ENCODE measurements around the gene RC3H2.
A peak's percentile ranks its signal among the peaks of the same experiment; 100 is the strongest.

The RC3H2 gene

GRCh38 chr9:122904823-122905710 is at the start of gene RC3H2:
Gene RC3H2, minus strand, starts transcription at chr9:122905359. Its CDS starts 7,850 bp downstream, at chr9:122897509.
- no peaks in the 10 kb centered on the region for H3K36me3 ChIP-seq (ENCODE audit: control insufficient read depth, insufficient read depth, low read length)
- H3K9me3 ChIP-seq (ENCODE audit: control insufficient read depth, low read length) = no peaks in the 10 kb centered on the region
- H3K4me3 ChIP-seq (ENCODE audit: low read length) = peak within 1 kb of the TSS; percentile 88
- no peaks in the 10 kb centered on the region for H3K27me3 ChIP-seq (ENCODE audit: control insufficient read depth, insufficient read depth, low read length)
- no peaks in the 10 kb centered on the region for H3K4me1 ChIP-seq (ENCODE audit: control insufficient read depth, insufficient read depth, low read length)
- peak within 1 kb of the TSS; percentile 97 for H3K9ac ChIP-seq (ENCODE audit: low read length)

GRCh38 chr9:122954253-122954691 is 49.1 kb upstream of the RC3H2 start:
- Histone ChIP-seq H3K4me3 (ENCODE audit: low read length) (no peak overlapping the region), H3K36me3 (ENCODE audit: control insufficient read depth, insufficient read depth, low read length) (no peaks in the 10 kb centered on the region), H3K9me3 (ENCODE audit: control insufficient read depth, low read length) (no peaks in the 10 kb centered on the region), H3K27me3 (ENCODE audit: control insufficient read depth, insufficient read depth, low read length) (no peaks in the 10 kb centered on the region), H3K9ac (ENCODE audit: low read length) (no peak overlapping the region), H3K4me1 (ENCODE audit: control insufficient read depth, insufficient read depth, low read length) (peaks cover 8% of the 10 kb centered on the region)

GRCh38 chr9:122951056-122951455 is 45.9 kb upstream of the RC3H2 start:
- H3K36me3 ChIP-seq (ENCODE audit: control insufficient read depth, insufficient read depth, low read length) = no peaks in the 10 kb centered on the region
- no peaks in the 10 kb centered on the region for H3K9me3 ChIP-seq (ENCODE audit: control insufficient read depth, low read length)
- H3K4me1 ChIP-seq (ENCODE audit: control insufficient read depth, insufficient read depth, low read length) = peaks cover 19% of the 10 kb centered on the region
- H3K27me3 ChIP-seq (ENCODE audit: control insufficient read depth, insufficient read depth, low read length) = no peaks in the 10 kb centered on the region
- H3K4me3 ChIP-seq (ENCODE audit: low read length) = no peak overlapping the region
- H3K9ac ChIP-seq (ENCODE audit: low read length) = no peak overlapping the region

GRCh38 chr9:122950263-122950662 is 45.1 kb upstream of the RC3H2 start:
- Histone ChIP-seq H3K4me3 (ENCODE audit: low read length) (no peak overlapping the region), H3K9ac (ENCODE audit: low read length) (no peak overlapping the region), H3K9me3 (ENCODE audit: control insufficient read depth, low read length) (no peaks in the 10 kb centered on the region), H3K36me3 (ENCODE audit: control insufficient read depth, insufficient read depth, low read length) (no peaks in the 10 kb centered on the region), H3K27me3 (ENCODE audit: control insufficient read depth, insufficient read depth, low read length) (no peaks in the 10 kb centered on the region), H3K4me1 (ENCODE audit: control insufficient read depth, insufficient read depth, low read length) (peaks cover 26% of the 10 kb centered on the region)

- Histone ChIP-seq H3K9me3 (ENCODE audit: control insufficient read depth, low read length) (no peaks in the 10 kb centered on the region), H3K4me1 (ENCODE audit: control insufficient read depth, insufficient read depth, low read length) (peaks cover 30% of the 10 kb centered on the region)
These were observed 44.5 kb upstream of the RC3H2 start for GRCh38 chr9:122949696-122950095.

GRCh38 chr9:122948313-122948712 is 43.2 kb upstream of the RC3H2 start:
- Histone ChIP-seq H3K4me3 (ENCODE audit: low read length) (no peak overlapping the region), H3K4me1 (ENCODE audit: control insufficient read depth, insufficient read depth, low read length) (peaks cover 22% of the 10 kb centered on the region), H3K27me3 (ENCODE audit: control insufficient read depth, insufficient read depth, low read length) (no peaks in the 10 kb centered on the region), H3K9ac (ENCODE audit: low read length) (no peak overlapping the region), H3K9me3 (ENCODE audit: control insufficient read depth, low read length) (no peaks in the 10 kb centered on the region), H3K36me3 (ENCODE audit: control insufficient read depth, insufficient read depth, low read length) (no peaks in the 10 kb centered on the region)

More at GRCh38 chr9:122949696-122950095, 44.5 kb upstream of the RC3H2 start:
- Histone ChIP-seq H3K4me3 (ENCODE audit: low read length) (no peak overlapping the region), H3K9ac (ENCODE audit: low read length) (no peak overlapping the region), H3K27me3 (ENCODE audit: control insufficient read depth, insufficient read depth, low read length) (no peaks in the 10 kb centered on the region), H3K36me3 (ENCODE audit: control insufficient read depth, insufficient read depth, low read length) (no peaks in the 10 kb centered on the region)

GRCh38 chr9:122946461-122947005 is 41.4 kb upstream of the RC3H2 start:
- Histone ChIP-seq H3K4me1 (ENCODE audit: control insufficient read depth, insufficient read depth, low read length) (peaks cover 29% of the 10 kb centered on the region), H3K4me3 (ENCODE audit: low read length) (no peak overlapping the region), H3K9me3 (ENCODE audit: control insufficient read depth, low read length) (no peaks in the 10 kb centered on the region), H3K9ac (ENCODE audit: low read length) (no peak overlapping the region), H3K27me3 (ENCODE audit: control insufficient read depth, insufficient read depth, low read length) (no peaks in the 10 kb centered on the region), H3K36me3 (ENCODE audit: control insufficient read depth, insufficient read depth, low read length) (no peaks in the 10 kb centered on the region)

GRCh38 chr9:122944960-122945888 is 40.1 kb upstream of the RC3H2 start:
- no peak overlapping the region for H3K4me3 ChIP-seq (ENCODE audit: low read length)
- no peaks in the 10 kb centered on the region for H3K9me3 ChIP-seq (ENCODE audit: control insufficient read depth, low read length)
- H3K9ac ChIP-seq (ENCODE audit: low read length) = no peak overlapping the region
- no peaks in the 10 kb centered on the region for H3K27me3 ChIP-seq (ENCODE audit: control insufficient read depth, insufficient read depth, low read length)
- H3K36me3 ChIP-seq (ENCODE audit: control insufficient read depth, insufficient read depth, low read length) = no peaks in the 10 kb centered on the region
- H3K4me1 ChIP-seq (ENCODE audit: control insufficient read depth, insufficient read depth, low read length) = peaks cover 34% of the 10 kb centered on the region

- peaks cover 29% of the 10 kb centered on the region for H3K4me1 ChIP-seq (ENCODE audit: control insufficient read depth, insufficient read depth, low read length)
- no peaks in the 10 kb centered on the region for H3K27me3 ChIP-seq (ENCODE audit: control insufficient read depth, insufficient read depth, low read length)
- no peaks in the 10 kb centered on the region for H3K9me3 ChIP-seq (ENCODE audit: control insufficient read depth, low read length)
- peak overlapping the region; percentile 94 for H3K4me3 ChIP-seq (ENCODE audit: low read length)
- no peaks in the 10 kb centered on the region for H3K36me3 ChIP-seq (ENCODE audit: control insufficient read depth, insufficient read depth, low read length)
- H3K9ac ChIP-seq (ENCODE audit: low read length) = peak overlapping the region; percentile 93
These were observed 36.5 kb upstream of the RC3H2 start for GRCh38 chr9:122941582-122942234.

GRCh38 chr9:122940749-122941581 is 35.8 kb upstream of the RC3H2 start, which contains the start of gene RABGAP1:
Gene RABGAP1, plus strand, starts transcription at chr9:122941020. Its CDS starts 16,040 bp downstream, at chr9:122957060.
- no peaks in the 10 kb centered on the region for H3K9me3 ChIP-seq (ENCODE audit: control insufficient read depth, low read length)
- H3K36me3 ChIP-seq (ENCODE audit: control insufficient read depth, insufficient read depth, low read length) = no peaks in the 10 kb centered on the region
- H3K9ac ChIP-seq (ENCODE audit: low read length) = peak within 1 kb of the TSS; percentile 93
- H3K27me3 ChIP-seq (ENCODE audit: control insufficient read depth, insufficient read depth, low read length) = no peaks in the 10 kb centered on the region
- H3K4me3 ChIP-seq (ENCODE audit: low read length) = peak within 1 kb of the TSS; percentile 94
- H3K4me1 ChIP-seq (ENCODE audit: control insufficient read depth, insufficient read depth, low read length) = peaks cover 27% of the 10 kb centered on the region

GRCh38 chr9:122940454-122940748 is 35.2 kb upstream of the RC3H2 start:
- peak overlapping the region; percentile 52 for H3K9ac ChIP-seq (ENCODE audit: low read length)
- no peaks in the 10 kb centered on the region for H3K27me3 ChIP-seq (ENCODE audit: control insufficient read depth, insufficient read depth, low read length)

More at GRCh38 chr9:122940454-122940748, 35.2 kb upstream of the RC3H2 start:
- Histone ChIP-seq H3K4me3 (ENCODE audit: low read length) (no peak overlapping the region), H3K36me3 (ENCODE audit: control insufficient read depth, insufficient read depth, low read length) (no peaks in the 10 kb centered on the region), H3K4me1 (ENCODE audit: control insufficient read depth, insufficient read depth, low read length) (peaks cover 22% of the 10 kb centered on the region), H3K9me3 (ENCODE audit: control insufficient read depth, low read length) (no peaks in the 10 kb centered on the region)

All from mucosa of stomach (tissue), 1 donor.